SU-DHL-6 (cell line): ENCODE measurements around the gene UNC5C.

Experiments used
- H2AFZ ChIP-seq: fragments of 200-600 bp; sonication (generic); 2 replicates; pipeline ENCODE4 v1.6.1; 2014; ENCODE audit warnings: low read depth, mild to moderate bottlenecking, moderate library complexity, mixed read lengths, antibody characterized with exemption, low read length; ENCODE audit not compliant: severe bottlenecking
- H3F3A ChIP-seq: fragments of 200-600 bp; shearing (Covaris generic); 2 replicates; pipeline ENCODE4 v1.6.0; 2016; ENCODE audit warnings: antibody characterized with exemption, mild to moderate bottlenecking; ENCODE audit not compliant: insufficient read depth
- H3K27ac ChIP-seq: fragments of 200-600 bp; sonication (generic); 2 replicates; pipeline ENCODE4 v1.5.1; 2016; ENCODE audit warnings: low read depth, mild to moderate bottlenecking, low read length, moderate library complexity, mixed read lengths
- H3K27me3 ChIP-seq: fragments of 200-600 bp; sonication (generic), shearing (Covaris generic); 2 replicates; pipeline ENCODE4 v1.6.0; 2014; ENCODE audit warnings: mild to moderate bottlenecking, low read length
- H3K36me3 ChIP-seq: fragments of 200-600 bp; sonication (generic); 2 replicates; pipeline ENCODE4 v1.6.1; 2014; ENCODE audit warnings: mild to moderate bottlenecking, low read length, mixed read lengths
- H3K4me2 ChIP-seq: fragments of 300-600, 200-600 bp; shearing (Covaris generic), sonication (generic); 2 replicates; pipeline ENCODE4 v1.6.0; 2014; ENCODE audit warnings: low read length, low read depth, mild to moderate bottlenecking; ENCODE audit not compliant: poor library complexity, severe bottlenecking
- H3K4me3 ChIP-seq: fragments of 200-600 bp; sonication (generic); 2 replicates; pipeline ENCODE4 v1.5.1; 2014; ENCODE audit warnings: antibody characterized with exemption, low read length, mild to moderate bottlenecking, mixed read lengths; ENCODE audit not compliant: insufficient read depth, poor library complexity, severe bottlenecking
- H3K79me2 ChIP-seq: fragments of 200-600 bp; sonication (generic); 2 replicates; pipeline ENCODE4 v1.6.1; 2014; ENCODE audit warnings: mild to moderate bottlenecking, low read length, moderate library complexity; ENCODE audit not compliant: insufficient read depth
- H3K9ac ChIP-seq: fragments of 200-600 bp; sonication (generic); 2 replicates; pipeline ENCODE4 v1.7.0; 2014; ENCODE audit warnings: mild to moderate bottlenecking, low read length
- H3K9me2 ChIP-seq: fragments of 200-600 bp; sonication (generic); replicated peaks from 2 replicates; pipeline ENCODE4 v1.6.1; 2014; ENCODE audit warnings: low read length; ENCODE audit not compliant: insufficient read depth
- H3K9me3 ChIP-seq: fragments of 200-600 bp; sonication (generic); 2 replicates; pipeline ENCODE4 v1.6.1; 2014; ENCODE audit warnings: low read length, mixed read lengths; ENCODE audit not compliant: insufficient read depth
- H4K20me1 ChIP-seq: fragments of 200-600 bp; sonication (generic); 2 replicates; pipeline ENCODE4 v1.6.1; 2014; ENCODE audit warnings: low read depth, mild to moderate bottlenecking, antibody characterized with exemption, low read length, moderate library complexity, mixed read lengths
- CTCF ChIP-seq: fragments of 200-600 bp; sonication (generic); IDR thresholded peaks from one replicate; pipeline ENCODE4 v1.5.1; 2017; ENCODE audit warnings: antibody characterized with exemption, mild to moderate bottlenecking, low read length, moderate library complexity; ENCODE audit not compliant: insufficient read depth, poor library complexity, severe bottlenecking
- EZH2phosphoT487 ChIP-seq: fragments of 200-600 bp; sonication (generic), shearing (Covaris generic); conservative IDR thresholded peaks from 2 replicates; pipeline ENCODE4 v1.6.1; 2018; ENCODE audit warnings: mild to moderate bottlenecking, antibody characterized with exemption, low read length, moderate library complexity, mixed read lengths

UNC5C gene

GRCh38 chr4:95215043-95215442, 333.7 kb downstream of the UNC5C start:
- Histone ChIP-seq H3K36me3 (no peaks in the 10 kb centered on the region), H3K4me2 (no peak overlapping the region), H3K27ac (no peak overlapping the region), H3K79me2 (no peaks in the 10 kb centered on the region), H2AFZ (no peak overlapping the region), H3K9me2 (no peaks in the 10 kb centered on the region), H3K4me3 (no peak overlapping the region), H3K9ac (no peak overlapping the region), H3F3A (no peaks in the 10 kb centered on the region), H3K27me3 (no peaks in the 10 kb centered on the region), H4K20me1 (no peaks in the 10 kb centered on the region), H3K9me3 (no peaks in the 10 kb centered on the region)
- no peak for TF ChIP-seq CTCF
- TF ChIP-seq EZH2phosphoT487: no peak

GRCh38 chr4:95214408-95214807, 334.4 kb downstream of the UNC5C start:
- Histone ChIP-seq H3K9me3 (no peaks in the 10 kb centered on the region), H4K20me1 (no peaks in the 10 kb centered on the region), H3K36me3 (no peaks in the 10 kb centered on the region), H3K27me3 (no peaks in the 10 kb centered on the region), H3F3A (no peaks in the 10 kb centered on the region), H3K79me2 (no peaks in the 10 kb centered on the region), H3K4me3 (no peak overlapping the region), H3K9me2 (no peaks in the 10 kb centered on the region), H2AFZ (no peak overlapping the region), H3K27ac (no peak overlapping the region), H3K4me2 (no peak overlapping the region), H3K9ac (no peak overlapping the region)
- TF ChIP-seq EZH2phosphoT487 (no peak), CTCF (no peak)

DNA sequence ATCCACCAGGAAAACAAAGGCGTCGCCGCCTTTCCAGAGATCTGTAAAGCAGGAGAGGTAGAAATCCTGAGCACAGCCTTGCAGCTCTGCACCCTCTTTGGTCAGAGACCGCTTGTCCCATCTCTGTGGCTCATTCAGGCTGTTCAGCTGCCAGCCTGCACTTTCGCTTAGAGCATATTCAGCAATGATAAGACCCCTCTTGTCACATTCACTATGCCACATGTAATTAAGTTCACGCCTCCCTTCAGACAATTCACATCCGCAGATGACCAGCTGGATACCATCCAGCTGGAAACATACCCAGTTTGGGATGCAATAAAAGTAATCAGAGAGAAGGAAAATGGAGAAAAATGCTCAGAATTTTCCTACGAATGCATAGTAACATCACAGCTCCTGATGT, 335.4 kb downstream of the UNC5C start:
- no peak overlapping the region for H3K4me3 ChIP-seq
- no peaks in the 10 kb centered on the region for H3K9me3 ChIP-seq
- H3K9me2 ChIP-seq: no peaks in the 10 kb centered on the region
- H3K79me2 ChIP-seq: no peaks in the 10 kb centered on the region
- TF ChIP-seq EZH2phosphoT487 (no peak), CTCF (no peak)
- H3K27me3 ChIP-seq: no peaks in the 10 kb centered on the region
- H3K4me2 ChIP-seq: no peak overlapping the region
- no peaks in the 10 kb centered on the region for H3F3A ChIP-seq
- H4K20me1 ChIP-seq: no peaks in the 10 kb centered on the region
- H3K36me3 ChIP-seq: no peaks in the 10 kb centered on the region
- no peak overlapping the region for H3K27ac ChIP-seq
- H2AFZ ChIP-seq: no peak overlapping the region
- no peak overlapping the region for H3K9ac ChIP-seq

GRCh38 chr4:95212692-95213091, 336.1 kb downstream of the UNC5C start:
- Histone ChIP-seq H2AFZ (no peak overlapping the region), H3K36me3 (no peaks in the 10 kb centered on the region), H3K4me2 (no peak overlapping the region)

More at GRCh38 chr4:95212692-95213091, 336.1 kb downstream of the UNC5C start:
- H3K4me3 ChIP-seq: no peak overlapping the region
- H3K27me3 ChIP-seq: no peaks in the 10 kb centered on the region
- H3K9me3 ChIP-seq: no peaks in the 10 kb centered on the region
- no peaks in the 10 kb centered on the region for H4K20me1 ChIP-seq
- H3F3A ChIP-seq: no peaks in the 10 kb centered on the region
- H3K27ac ChIP-seq: no peak overlapping the region
- no peaks in the 10 kb centered on the region for H3K9me2 ChIP-seq
- TF ChIP-seq CTCF (no peak), EZH2phosphoT487 (no peak)
- H3K9ac ChIP-seq: no peak overlapping the region
- H3K79me2 ChIP-seq: no peaks in the 10 kb centered on the region
